ENCODE measurements around the gene RAB9B.

The RAB9B gene

GRCh38 chrX:103791826-103792485 is 40.1 kb downstream of the RAB9B start:
- no peak overlapping the region for H3K4me3 ChIP-seq (IDR thresholded peaks at IDR 0.05; ENCODE audit: insufficient read depth, low read depth, low read length)
- TF ChIP-seq, protein P1, sequence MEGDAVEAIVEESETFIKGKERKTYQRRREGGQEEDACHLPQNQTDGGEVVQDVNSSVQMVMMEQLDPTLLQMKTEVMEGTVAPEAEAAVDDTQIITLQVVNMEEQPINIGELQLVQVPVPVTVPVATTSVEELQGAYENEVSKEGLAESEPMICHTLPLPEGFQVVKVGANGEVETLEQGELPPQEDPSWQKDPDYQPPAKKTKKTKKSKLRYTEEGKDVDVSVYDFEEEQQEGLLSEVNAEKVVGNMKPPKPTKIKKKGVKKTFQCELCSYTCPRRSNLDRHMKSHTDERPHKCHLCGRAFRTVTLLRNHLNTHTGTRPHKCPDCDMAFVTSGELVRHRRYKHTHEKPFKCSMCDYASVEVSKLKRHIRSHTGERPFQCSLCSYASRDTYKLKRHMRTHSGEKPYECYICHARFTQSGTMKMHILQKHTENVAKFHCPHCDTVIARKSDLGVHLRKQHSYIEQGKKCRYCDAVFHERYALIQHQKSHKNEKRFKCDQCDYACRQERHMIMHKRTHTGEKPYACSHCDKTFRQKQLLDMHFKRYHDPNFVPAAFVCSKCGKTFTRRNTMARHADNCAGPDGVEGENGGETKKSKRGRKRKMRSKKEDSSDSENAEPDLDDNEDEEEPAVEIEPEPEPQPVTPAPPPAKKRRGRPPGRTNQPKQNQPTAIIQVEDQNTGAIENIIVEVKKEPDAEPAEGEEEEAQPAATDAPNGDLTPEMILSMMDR (conservative IDR thresholded peaks at IDR 0.05; ENCODE audit: low read depth, low read length): no peak
- no peaks in the 10 kb centered on the region for H3K36me3 ChIP-seq (ENCODE audit: insufficient read depth)
- peaks cover 3% of the 10 kb centered on the region for H3K4me1 ChIP-seq (ENCODE audit: low read depth, poor library complexity, severe bottlenecking)
- H3K27ac ChIP-seq: no peak overlapping the region
- no peak overlapping the region for H3K4me2 ChIP-seq
- H4K20me1 ChIP-seq (ENCODE audit: insufficient read depth): no peaks in the 10 kb centered on the region
- no peak overlapping the region for H2AFZ ChIP-seq (ENCODE audit: low read depth)
- H3K79me2 ChIP-seq (ENCODE audit: insufficient read depth, low read depth): no peaks in the 10 kb centered on the region
- H3K27me3 ChIP-seq (ENCODE audit: insufficient read depth, low read depth): no peaks in the 10 kb centered on the region
- no peak overlapping the region for H3K9ac ChIP-seq

DNA sequence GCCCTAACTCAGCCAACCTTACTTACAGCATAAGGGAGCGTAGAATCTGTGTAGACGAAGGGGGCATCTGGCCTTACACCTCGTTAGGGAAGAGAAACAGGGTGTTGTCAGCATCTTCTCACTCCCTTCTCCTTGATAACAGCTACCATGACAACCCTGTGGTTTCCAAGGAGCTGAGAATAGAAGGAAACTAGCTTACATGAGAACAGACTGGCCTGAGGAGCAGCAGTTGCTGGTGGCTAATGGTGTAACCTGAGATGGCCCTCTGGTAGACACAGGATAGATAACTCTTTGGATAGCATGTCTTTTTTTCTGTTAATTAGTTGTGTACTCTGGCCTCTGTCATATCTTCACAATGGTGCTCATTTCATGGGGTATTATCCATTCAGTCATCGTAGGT is 40.8 kb downstream of the RAB9B start:
- Histone ChIP-seq H3K4me2 (no peak overlapping the region), H3K36me3 (ENCODE audit: insufficient read depth) (no peaks in the 10 kb centered on the region), H3K79me2 (ENCODE audit: insufficient read depth, low read depth) (no peaks in the 10 kb centered on the region), H2AFZ (ENCODE audit: low read depth) (no peak overlapping the region), H4K20me1 (ENCODE audit: insufficient read depth) (no peaks in the 10 kb centered on the region), H3K4me1 (ENCODE audit: low read depth, poor library complexity, severe bottlenecking) (peaks cover 3% of the 10 kb centered on the region), H3K4me3 (IDR thresholded peaks at IDR 0.05; ENCODE audit: insufficient read depth, low read depth, low read length) (no peak overlapping the region), H3K27ac (no peak overlapping the region), H3K27me3 (ENCODE audit: insufficient read depth, low read depth) (no peaks in the 10 kb centered on the region), H3K9ac (no peak overlapping the region)
- TF ChIP-seq, protein P1 (conservative IDR thresholded peaks at IDR 0.05; ENCODE audit: low read depth, low read length): no peak

GRCh38 chrX:103789004-103789403 is 43.1 kb downstream of the RAB9B start:
- Histone ChIP-seq H3K4me1 (ENCODE audit: low read depth, poor library complexity, severe bottlenecking) (peaks cover 3% of the 10 kb centered on the region), H4K20me1 (ENCODE audit: insufficient read depth) (no peaks in the 10 kb centered on the region), H3K4me2 (no peak overlapping the region), H3K27me3 (ENCODE audit: insufficient read depth, low read depth) (no peaks in the 10 kb centered on the region), H3K9ac (no peak overlapping the region), H2AFZ (ENCODE audit: low read depth) (no peak overlapping the region), H3K79me2 (ENCODE audit: insufficient read depth, low read depth) (no peaks in the 10 kb centered on the region), H3K36me3 (ENCODE audit: insufficient read depth) (no peaks in the 10 kb centered on the region), H3K27ac (no peak overlapping the region), H3K4me3 (IDR thresholded peaks at IDR 0.05; ENCODE audit: insufficient read depth, low read depth, low read length) (no peak overlapping the region)
- TF ChIP-seq, protein P1 (conservative IDR thresholded peaks at IDR 0.05; ENCODE audit: low read depth, low read length): no peak

DNA sequence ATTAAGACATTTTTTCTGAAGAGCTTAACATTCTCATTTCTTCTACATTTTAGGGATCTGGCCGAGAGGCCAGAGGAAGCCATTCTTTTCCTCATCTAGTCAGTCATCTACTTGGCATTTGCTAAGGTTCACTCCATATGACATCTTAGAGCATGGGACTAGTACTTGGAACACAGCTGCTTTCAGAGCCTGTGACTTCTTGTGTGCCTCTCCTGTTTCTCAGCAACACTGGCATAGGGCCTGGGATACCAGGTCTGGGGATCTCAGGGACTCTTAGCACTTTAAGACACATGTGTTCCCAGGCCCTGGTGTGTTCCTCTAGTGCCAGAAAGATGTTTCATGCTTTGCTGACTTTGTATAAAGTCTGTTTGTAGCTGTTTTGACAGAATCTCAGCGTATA is 48.1 kb downstream of the RAB9B start:
- no peaks in the 10 kb centered on the region for H3K27me3 ChIP-seq (ENCODE audit: insufficient read depth, low read depth)
- no peak overlapping the region for H3K4me2 ChIP-seq
- TF ChIP-seq, protein P1 (conservative IDR thresholded peaks at IDR 0.05; ENCODE audit: low read depth, low read length): no peak
- no peaks in the 10 kb centered on the region for H3K36me3 ChIP-seq (ENCODE audit: insufficient read depth)
- no peaks in the 10 kb centered on the region for H3K4me1 ChIP-seq (ENCODE audit: low read depth, poor library complexity, severe bottlenecking)
- no peak overlapping the region for H3K27ac ChIP-seq
- no peaks in the 10 kb centered on the region for H4K20me1 ChIP-seq (ENCODE audit: insufficient read depth)
- no peak overlapping the region for H2AFZ ChIP-seq (ENCODE audit: low read depth)
- no peaks in the 10 kb centered on the region for H3K79me2 ChIP-seq (ENCODE audit: insufficient read depth, low read depth)
- H3K4me3 ChIP-seq (IDR thresholded peaks at IDR 0.05; ENCODE audit: insufficient read depth, low read depth, low read length): no peak overlapping the region
- no peak overlapping the region for H3K9ac ChIP-seq
